ENCODE data around the gene MAN1A2.
"Not testable (repeated sequence)": the region's sequence is repeated elsewhere in the genome, so short reads cannot be mapped to it uniquely, and the experiment has no call there.

Gene MAN1A2

DNA sequence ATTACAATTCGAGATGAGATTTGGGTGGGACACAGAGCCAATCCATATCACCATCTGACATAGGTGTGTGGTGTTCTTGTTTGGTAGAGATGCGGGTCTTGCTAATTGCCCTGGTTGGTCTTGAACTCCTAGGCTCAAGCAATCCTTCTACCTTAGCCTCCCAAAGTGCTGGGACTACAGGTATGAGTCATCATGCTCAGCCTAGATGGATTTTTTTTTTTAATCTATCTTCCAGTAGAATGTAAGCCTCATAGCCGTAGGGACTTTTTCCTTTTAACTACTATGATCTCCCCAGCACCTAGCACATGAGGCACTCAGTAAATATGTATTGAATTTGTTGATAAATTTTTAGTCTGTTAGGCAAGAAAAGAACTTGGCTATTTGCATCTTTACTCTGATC is 144.0 kb downstream of the MAN1A2 start:
- DNase-seq = no peak

DNA sequence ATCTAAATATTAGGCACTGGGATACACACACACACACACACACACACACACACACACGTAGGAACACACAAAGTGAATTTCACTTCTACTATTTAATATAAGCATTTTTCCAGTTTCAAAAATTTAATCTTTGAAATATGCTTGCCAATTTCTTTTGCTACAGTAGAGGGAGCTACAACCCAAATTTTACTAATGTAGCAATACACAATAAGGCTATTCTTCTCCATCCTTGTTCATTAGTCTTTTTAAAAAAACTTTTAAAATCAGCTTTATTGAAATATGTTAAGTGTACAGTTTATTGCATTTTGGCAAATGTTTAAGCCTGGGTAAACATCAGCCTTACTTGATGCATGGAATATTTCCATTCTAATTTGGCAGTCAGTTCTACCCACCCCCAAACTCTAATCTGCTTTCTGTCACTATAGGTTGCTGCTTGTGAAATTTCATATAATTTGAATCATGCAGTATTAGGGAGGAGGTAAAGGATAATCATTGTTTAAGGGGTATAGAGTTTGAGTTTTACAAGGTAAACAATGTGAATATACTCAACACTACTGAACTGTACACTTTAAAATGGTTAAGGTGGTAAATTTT is 145.6 kb downstream of the MAN1A2 start:
- no peak for DNase-seq

GRCh38 chr1:117523111-117523510 is 155.9 kb downstream of the MAN1A2 start:
- DNase-seq = no peak

GRCh38 chr1:117527074-117527473 is 159.8 kb downstream of the MAN1A2 start:
- DNase-seq = no peak

- no peak for DNase-seq
Observed at GRCh38 chr1:117527566-117528102, 160.4 kb downstream of the MAN1A2 start.

- no peak for DNase-seq
Observed at GRCh38 chr1:117529683-117530082, 162.4 kb downstream of the MAN1A2 start.

- no peak for DNase-seq
Observed at GRCh38 chr1:117531222-117531621, 164.0 kb downstream of the MAN1A2 start.

DNA sequence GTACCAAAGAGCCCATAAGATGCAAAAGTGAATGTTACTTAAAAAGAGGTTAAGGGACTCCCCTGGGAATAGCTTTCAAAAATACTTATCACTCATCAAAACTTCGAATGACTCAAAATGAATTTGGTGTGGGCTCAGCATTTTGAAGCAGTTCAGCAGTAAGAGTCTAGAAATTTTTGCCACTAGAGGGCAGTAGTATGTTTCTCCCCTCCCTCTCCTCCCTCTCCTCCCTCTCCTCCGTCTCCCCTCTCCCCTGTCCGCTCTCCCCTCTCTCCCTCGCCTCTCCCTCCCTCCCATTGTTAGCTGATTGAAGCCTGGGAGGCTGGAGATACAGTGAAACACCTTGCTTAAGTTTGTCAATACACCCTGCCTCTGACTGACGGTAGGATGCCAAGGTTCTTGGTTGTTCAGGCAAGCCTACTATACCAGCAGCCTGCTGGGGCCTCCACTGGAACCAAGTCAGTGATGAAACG is 167.8 kb downstream of the MAN1A2 start:
- peak; percentile 36 for DNase-seq

DNA sequence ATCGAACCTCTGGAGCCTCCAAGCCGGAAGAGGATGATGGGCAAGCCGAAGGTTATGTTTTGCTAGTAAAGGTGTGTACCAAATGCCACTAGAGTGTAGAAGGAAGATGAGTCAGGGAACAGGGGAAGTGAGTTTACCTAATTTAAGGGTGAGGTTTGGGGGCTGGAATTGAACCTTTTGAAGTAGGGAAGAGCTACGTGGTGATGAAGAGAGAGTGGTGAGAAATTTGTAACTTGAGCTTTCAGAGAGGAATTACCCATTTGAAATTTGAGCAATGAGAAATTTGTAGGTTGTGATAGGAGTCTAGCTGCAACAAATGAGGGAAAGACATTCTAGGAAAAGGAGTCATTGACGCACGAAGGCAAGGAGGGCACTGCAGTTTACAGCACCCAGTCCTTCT is 168.6 kb downstream of the MAN1A2 start:
- DNase-seq = no peak

- DNase-seq = no peak
Observed at GRCh38 chr1:117537291-117537920, 170.2 kb downstream of the MAN1A2 start.

GRCh38 chr1:117540532-117540931 is 173.3 kb downstream of the MAN1A2 start:
- no peak for DNase-seq

DNA sequence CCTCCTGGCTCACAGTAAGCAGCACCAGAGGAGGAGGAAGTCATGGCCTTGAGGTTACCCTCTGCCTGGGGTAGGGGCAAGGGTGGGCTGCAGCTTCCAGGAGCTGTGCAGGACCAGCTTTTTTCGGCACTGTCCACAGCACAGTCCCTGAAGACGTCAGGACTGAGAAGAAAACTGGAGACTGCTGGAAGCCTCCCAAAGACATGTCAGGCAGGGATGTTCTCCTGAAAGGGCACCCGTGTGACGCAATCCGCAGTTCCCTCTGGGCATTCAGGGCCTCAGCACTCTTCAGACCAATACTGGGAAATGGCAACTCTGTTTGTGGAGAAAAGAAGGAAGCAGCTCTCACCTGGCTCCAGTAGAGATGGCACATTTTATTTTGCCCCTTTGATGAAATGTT is 173.8 kb downstream of the MAN1A2 start:
- DNase-seq = peak; percentile 37

GRCh38 chr1:117541585-117541984 is 174.3 kb downstream of the MAN1A2 start:
- DNase-seq = no peak

DNA sequence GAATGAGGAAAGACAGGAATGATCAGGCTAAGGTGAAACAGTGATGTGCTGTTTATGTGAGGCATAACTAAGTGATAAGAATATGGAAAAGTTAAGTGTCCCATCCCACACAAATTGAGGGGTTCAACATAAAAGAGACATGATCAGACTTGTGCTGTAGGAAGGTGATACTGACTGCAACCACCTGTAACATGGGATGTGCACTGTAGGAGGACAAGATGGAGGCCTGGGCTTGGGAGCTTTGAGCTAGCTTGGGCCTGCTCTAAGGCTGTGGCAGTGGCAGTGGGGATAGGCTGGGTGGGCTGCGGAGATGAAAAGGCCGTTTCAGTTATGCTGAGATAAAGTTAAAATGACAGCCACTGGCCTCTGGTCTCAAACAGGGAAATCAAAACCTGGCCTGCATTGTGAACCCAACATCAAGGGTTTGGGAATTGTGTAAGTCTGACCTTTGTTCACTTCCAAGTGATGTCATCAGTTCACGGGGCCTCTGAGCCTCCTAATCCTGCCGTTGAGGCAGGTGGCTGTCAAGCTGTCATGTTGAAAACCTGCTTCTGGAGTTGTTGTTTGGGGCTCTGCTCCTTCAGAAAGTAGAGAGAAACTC is 177.4 kb downstream of the MAN1A2 start:
- DNase-seq = no peak

DNA sequence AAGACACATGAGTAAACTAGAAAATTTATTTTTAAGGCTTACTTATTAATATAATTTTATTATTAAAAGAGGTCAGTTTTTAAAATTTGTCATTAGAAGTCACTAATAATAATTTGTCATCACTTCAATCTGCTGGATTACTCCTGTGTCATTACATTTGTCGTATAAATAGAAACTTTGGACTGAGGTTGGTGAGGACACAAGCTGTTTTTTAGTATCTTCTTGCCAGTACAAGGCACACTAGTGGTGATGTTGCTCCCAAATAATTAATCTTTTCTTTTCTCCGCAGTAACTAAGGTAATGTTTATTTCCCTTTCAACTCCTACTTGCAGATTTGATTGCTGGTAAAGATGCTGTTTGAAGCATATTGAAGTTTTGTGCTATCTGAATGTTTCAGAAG is 179.2 kb downstream of the MAN1A2 start:
- no peak for DNase-seq

DNA sequence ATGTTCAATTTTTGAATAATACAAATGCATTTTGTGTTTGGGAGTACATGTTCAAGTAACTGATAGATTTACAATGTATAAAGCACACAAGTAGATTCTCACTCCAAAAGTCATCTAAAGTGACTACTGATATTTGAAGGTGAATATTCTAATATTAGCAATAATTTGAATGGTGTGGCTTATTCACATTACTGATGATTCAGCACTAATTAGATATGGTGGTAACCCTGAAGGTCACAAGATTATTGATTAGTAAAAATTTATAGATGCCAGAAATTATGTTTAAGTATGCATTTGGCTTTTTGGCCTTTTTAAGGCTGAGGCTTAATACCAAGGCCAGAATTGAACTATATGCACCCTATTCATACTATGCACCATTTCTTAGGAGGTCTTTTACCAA is 186.2 kb downstream of the MAN1A2 start:
- DNase-seq = no peak

DNA sequence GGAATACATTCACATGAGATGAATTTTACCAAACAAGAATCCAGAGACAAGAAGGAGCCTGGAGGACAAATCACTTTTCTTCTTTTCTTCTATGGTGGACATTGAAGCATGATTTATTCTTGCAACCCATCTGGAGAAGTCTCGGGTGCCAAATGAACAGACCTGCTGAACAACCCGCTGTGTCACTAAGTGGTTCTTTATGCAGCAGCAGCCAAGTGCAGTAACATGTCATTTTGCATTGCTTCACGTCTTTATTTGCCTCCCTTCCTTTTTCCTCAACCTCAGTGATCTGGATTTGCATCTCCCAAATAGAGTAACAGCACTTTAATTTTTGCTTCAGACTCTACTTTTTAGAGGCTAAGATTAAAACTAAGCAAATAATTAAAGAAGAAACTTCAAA is 188.6 kb downstream of the MAN1A2 start:
- DNase-seq = no peak

- DNase-seq = no peak
Observed at GRCh38 chr1:117556341-117556740, 189.1 kb downstream of the MAN1A2 start.

GRCh38 chr1:117556976-117557375 is 189.7 kb downstream of the MAN1A2 start:
- no peak for DNase-seq

DNA sequence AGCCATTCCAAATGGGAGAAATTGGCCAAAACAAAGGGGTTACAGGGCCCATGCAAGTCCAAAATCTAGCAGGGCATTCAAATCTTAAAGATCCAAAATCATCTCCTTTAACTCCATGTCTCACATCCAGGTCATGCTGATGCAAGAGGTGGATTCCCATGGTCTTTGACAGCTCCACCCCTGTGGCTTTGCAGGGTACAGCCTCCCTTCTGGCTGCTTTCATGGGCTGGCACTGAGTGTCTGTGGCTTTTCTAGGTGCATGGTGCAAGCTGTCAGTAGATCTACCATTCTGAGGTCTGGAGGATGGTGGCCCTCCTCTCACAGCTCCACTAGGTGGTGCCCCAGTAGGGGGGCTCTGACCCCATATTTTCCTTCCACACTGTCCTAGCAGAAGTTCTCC is 191.2 kb downstream of the MAN1A2 start:
- not testable (repeated sequence) for DNase-seq

- DNase-seq = no peak
Observed at GRCh38 chr1:117559139-117559538, 191.9 kb downstream of the MAN1A2 start.

DNA sequence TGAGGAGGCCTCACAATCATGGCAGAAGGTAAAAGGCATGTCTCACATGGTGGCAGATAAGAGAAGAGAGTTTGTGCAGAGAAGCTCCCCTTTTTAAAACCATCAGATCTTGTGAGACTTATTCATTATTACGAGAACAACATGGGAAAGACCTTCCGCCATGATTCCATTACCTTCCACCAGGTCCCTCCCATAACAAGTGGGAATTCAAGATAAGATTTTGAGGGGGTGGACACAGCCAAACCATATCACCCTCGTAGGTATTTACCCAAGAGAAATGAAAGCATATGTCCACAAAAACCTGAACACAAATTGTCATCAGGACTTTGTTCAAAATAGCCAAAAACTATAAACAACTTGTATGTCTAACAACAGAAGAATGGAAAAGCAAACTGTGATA is 192.7 kb downstream of the MAN1A2 start:
- DNase-seq = no peak

DNA sequence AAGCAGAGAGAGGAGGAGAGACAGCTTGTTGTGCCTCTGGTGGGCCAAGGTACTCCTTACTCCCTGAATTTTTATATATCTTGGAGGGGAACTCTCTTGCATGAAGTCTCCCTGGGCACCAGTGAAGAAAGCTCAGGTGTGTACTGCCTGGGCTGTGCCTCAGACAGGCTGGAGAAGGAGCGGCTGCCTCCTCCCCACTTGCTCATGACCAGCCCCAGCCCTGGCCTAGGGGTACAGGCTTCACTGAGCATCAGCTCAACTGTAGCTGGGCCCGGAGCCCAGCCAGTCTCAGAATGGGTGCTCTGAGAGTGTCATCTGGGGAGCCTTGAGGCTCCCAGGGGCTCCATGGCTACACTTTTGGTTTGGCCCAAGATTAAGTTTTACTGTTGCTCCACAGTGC is 193.8 kb downstream of the MAN1A2 start:
- DNase-seq = no peak

DNA sequence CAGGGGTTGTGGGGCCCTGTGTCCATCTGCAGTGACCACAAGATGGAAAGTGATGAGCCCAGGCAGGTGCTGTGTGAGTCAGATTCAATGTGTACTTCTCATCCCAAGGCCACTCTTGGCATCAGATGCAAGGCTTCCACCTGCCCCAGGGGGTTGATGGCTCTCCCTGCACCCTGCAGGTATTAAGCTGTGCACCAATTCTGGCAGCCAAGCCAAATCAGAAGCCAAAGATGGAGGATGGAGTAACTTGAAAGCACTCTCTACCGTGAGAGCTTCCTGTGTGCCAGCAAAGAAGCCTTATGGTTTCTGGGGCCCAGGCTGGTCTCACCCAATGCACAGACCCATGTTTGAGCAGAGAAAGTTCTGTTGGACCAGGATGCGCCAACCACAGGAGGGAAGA is 194.3 kb downstream of the MAN1A2 start:
- DNase-seq = no peak
